ENCODE data around the gene OGDHL.

OGDHL gene

DNA sequence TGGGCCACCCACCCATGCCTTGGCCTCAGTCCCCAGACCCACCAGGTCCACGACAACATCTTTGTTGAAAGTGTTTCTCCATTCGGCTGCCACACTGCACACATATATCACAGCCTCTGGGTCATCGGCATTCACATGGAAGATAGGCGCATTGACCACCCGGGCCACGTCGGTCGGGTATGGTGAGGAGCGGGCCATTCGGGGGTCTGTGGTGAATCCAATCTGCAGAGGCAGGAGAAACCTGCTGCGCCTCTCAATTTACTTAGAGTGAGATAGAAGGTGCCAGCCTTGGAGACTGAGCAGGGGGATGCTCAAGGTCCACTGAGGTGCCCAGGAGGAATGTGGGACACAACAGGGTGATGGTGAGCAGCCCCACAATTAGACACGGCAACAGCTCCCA is 16.4 kb downstream of the OGDHL start:
- no peak overlapping the region for H3K4me3 ChIP-seq
- no peaks in the 10 kb centered on the region for H3K36me3 ChIP-seq
- H3K9me3 ChIP-seq, result no peaks in the 10 kb centered on the region
- H3K4me1 ChIP-seq, result no peaks in the 10 kb centered on the region
- intact Hi-C loops (cut with DNase I; ENCODE audit: low total_unique reads), result no loop called here
- peaks cover 0 to 15% of the 10 kb centered on the region in 2 donors for H3K27me3 ChIP-seq
- no peak overlapping the region for H3K27ac ChIP-seq
- DNase-seq, result no peak
- TF ChIP-seq, protein P1, sequence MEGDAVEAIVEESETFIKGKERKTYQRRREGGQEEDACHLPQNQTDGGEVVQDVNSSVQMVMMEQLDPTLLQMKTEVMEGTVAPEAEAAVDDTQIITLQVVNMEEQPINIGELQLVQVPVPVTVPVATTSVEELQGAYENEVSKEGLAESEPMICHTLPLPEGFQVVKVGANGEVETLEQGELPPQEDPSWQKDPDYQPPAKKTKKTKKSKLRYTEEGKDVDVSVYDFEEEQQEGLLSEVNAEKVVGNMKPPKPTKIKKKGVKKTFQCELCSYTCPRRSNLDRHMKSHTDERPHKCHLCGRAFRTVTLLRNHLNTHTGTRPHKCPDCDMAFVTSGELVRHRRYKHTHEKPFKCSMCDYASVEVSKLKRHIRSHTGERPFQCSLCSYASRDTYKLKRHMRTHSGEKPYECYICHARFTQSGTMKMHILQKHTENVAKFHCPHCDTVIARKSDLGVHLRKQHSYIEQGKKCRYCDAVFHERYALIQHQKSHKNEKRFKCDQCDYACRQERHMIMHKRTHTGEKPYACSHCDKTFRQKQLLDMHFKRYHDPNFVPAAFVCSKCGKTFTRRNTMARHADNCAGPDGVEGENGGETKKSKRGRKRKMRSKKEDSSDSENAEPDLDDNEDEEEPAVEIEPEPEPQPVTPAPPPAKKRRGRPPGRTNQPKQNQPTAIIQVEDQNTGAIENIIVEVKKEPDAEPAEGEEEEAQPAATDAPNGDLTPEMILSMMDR (IDR thresholded peaks at IDR 0.05), result no peak

DNA sequence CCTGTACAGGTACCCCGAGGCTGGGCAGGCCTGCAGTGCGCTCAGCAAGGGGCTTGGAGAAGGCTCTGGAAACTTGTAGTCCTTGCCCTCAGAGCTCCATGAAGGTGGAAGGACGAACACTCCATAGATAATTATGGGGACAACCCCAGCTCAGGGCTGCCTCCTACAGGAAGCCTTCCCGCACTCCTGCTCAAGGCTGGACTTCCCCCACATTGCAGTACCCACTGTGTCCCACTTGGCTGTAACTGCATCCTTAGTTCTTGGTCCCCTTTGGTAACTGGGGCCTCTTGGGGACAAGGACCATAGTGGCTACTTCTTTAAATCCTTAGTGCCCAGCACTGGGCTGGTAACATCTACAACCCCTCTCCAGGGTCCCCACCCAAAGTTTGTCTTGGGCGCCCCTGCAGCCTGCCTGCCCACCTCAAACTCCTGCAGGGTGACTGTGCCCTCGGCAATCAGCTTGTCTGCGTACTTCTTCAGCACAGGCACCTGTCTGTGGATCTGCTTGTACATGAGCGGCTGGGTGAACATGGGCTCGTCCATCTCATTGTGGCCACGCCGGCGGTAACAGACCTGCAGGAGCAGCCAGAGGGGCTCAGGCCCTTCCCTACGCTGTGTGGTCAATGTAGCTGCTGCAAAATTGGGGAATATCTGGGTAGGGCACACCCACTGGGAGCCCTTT is 17.1 kb downstream of the OGDHL start:
- Histone ChIP-seq H3K36me3 (no peaks in the 10 kb centered on the region), H3K27ac (no peak overlapping the region), H3K9me3 (no peaks in the 10 kb centered on the region), H3K4me3 (no peak overlapping the region), H3K27me3 (peaks cover 0 to 14% of the 10 kb centered on the region in 2 donors), H3K4me1 (no peaks in the 10 kb centered on the region)
- intact Hi-C loops (cut with DNase I; ENCODE audit: low total_unique reads), result no loop called here
- no peak for DNase-seq
- TF ChIP-seq, protein P1 (IDR thresholded peaks at IDR 0.05), result no peak

DNA sequence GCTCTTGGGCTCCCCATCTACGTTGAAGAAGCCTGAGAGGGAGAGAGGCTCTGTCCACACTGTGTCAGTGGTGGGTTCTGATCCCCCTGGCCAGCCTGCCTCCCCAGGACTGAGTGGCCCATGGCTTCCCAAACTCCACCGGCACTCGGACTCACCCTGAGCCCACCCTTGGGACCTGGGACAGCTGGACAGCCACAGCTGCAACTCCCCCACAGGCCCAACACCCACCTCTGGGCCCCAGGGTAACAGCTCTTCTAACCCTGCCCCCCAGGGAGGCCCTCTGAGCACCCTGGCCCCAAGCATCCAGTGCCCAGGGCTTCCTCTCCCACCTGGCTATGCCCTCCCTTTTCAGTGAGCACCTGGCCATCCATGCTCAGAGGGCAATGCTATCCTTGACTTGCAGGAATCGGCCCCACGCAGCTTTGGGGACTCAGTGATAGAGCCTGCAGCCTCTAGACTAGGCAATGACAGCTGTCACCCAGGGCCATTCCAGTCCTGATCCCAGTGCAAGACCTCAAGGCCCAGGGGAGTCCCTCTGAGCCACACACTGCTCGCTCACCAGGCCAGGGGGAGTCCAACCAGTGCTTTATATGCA is 17.9 kb downstream of the OGDHL start:
- intact Hi-C loops (cut with DNase I; ENCODE audit: low total_unique reads), result no loop called here
- H3K9me3 ChIP-seq, result no peaks in the 10 kb centered on the region

DNA sequence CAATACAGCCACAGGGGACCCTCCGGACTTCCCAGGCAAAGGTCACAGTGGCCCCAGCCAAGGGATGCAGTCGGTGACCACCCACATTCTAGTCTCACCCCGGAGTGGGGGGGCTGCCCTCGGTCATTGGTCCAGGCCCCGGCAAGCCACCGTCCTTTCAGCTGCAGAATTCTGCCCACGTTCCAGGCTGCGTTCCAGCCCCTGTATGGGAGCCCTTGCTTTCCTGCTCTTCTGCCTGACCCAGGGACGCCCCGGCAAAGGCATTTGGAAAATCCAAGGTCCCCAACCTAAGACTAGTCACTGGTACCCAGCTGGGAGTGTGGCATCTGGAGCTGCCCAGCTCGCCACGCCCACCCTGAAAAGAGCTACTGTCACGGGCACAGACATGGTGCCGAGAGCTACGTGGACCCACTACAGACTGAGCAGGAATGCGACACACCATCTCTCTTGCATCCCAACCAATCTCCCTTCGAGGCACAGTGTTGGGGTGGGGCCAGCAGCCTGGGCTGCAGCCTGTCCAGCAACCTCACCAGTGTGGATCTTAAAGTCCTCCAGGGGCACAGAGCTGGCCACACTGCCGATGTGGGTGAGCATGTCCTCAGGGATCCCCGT is 18.6 kb downstream of the OGDHL start:
- Histone ChIP-seq H3K4me1 (no peaks in the 10 kb centered on the region), H3K4me3 (no peak overlapping the region), H3K27ac (no peak overlapping the region), H3K27me3 (peaks cover 0 to 11% of the 10 kb centered on the region in 2 donors), H3K36me3 (no peaks in the 10 kb centered on the region), H3K9me3 (no peaks in the 10 kb centered on the region)
- intact Hi-C loops (cut with DNase I; ENCODE audit: low total_unique reads), result no loop called here
- TF ChIP-seq, protein P1 (IDR thresholded peaks at IDR 0.05), result no peak
- DNase-seq, result no peak

More for the DNA sequence above, 17.9 kb downstream of the OGDHL start:
- H3K4me1 ChIP-seq, result no peaks in the 10 kb centered on the region
- no peak for DNase-seq
- TF ChIP-seq, protein P1 (IDR thresholded peaks at IDR 0.05), result no peak
- H3K27ac ChIP-seq, result no peak overlapping the region
- peaks cover 0 to 13% of the 10 kb centered on the region in 2 donors for H3K27me3 ChIP-seq
- no peak overlapping the region for H3K4me3 ChIP-seq
- H3K36me3 ChIP-seq, result no peaks in the 10 kb centered on the region

DNA sequence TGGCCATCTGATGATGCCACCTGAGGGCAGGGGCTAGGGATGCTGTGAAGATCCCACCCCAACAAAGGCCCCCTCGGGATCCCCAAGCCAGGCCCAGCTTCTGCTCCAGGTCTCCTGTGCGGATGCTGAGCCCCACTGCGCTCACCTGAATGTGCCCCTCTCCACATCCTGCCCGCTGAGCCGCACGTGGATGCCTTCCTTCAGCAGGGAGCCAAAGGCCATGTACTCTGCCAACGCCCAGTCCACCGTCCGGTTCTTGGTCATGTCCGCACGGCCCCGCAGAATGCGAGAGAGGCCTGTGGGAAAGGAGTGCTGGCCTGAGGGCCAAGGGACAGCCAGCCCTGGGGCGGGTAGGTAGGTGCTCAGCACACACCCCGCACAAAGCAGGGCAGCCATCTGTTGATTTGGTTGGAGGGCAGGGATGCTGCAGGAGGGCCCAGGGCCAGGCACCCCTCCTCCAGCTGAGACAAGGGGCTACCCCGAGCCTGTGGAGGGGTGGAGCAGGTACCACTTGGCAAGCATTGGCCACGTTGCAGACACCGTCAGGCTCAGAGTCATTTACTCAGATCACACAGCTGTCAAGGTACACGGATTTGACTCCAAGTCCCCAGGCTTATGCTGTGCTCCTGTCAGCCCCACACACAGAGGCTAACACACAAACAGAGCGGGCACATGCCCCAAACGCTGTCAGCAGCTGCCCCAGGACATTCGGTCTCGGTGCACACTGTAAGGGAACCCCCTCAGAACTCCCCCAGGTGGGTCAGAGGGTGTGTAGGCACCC is 19.2 kb downstream of the OGDHL start:
- Histone ChIP-seq H3K36me3 (no peaks in the 10 kb centered on the region), H3K27ac (no peak overlapping the region), H3K9me3 (no peaks in the 10 kb centered on the region), H3K27me3 (peaks cover 0 to 11% of the 10 kb centered on the region in 2 donors), H3K4me3 (no peak overlapping the region), H3K4me1 (no peaks in the 10 kb centered on the region)
- intact Hi-C loops (cut with DNase I; ENCODE audit: low total_unique reads), result no loop called here
- TF ChIP-seq, protein P1 (IDR thresholded peaks at IDR 0.05), result no peak
- no peak for DNase-seq
